Uterus (tissue), 4 donors: ENCODE results near the gene TRIP13. TPM values are rescaled to one million over a fixed set of nuclear protein-coding genes. Genes with fewer than 3 reads are reported as not detected.

ENCODE experiments used
- DNase-seq, 2 donors: peaks; one replicate each; pipeline ENCODE4 v3.0.0-alpha.2; 2019 to 2020
- H3K27ac ChIP-seq, 2 donors: fragments of 200-600 bp; sonication (generic); 1 replicate in 1 of 2; 2 replicates in 1 of 2; pipeline ENCODE4 v1.5.1; 2016 to 2018
- H3K27me3 ChIP-seq, 2 donors: fragments of 200-600 bp; sonication (generic); one replicate each; pipeline ENCODE4 v1.5.1; 2018 to 2019; ENCODE audit warnings: control low read depth in 1 of 2
- H3K36me3 ChIP-seq, 2 donors: fragments of 200-600 bp; sonication (generic); one replicate each; pipeline ENCODE4 v1.5.1; 2019; ENCODE audit warnings: control low read depth in 1 of 2
- H3K4me1 ChIP-seq, 2 donors: fragments of 200-600 bp; sonication (generic); one replicate each; pipeline ENCODE4 v1.5.1; 2018 to 2019; ENCODE audit warnings: control low read depth in 1 of 2
- H3K4me3 ChIP-seq, 2 donors: fragments of 200-600 bp; sonication (generic); 1 replicate in 1 of 2; 2 replicates in 1 of 2; pipeline ENCODE4 v1.5.1; 2018 to 2019; ENCODE audit warnings: mild to moderate bottlenecking in 1 of 2
- H3K9me3 ChIP-seq, 2 donors: fragments of 200-600 bp; sonication (generic); one replicate each; pipeline ENCODE4 v1.5.1; 2019; ENCODE audit warnings: control low read depth in 1 of 2
- POLR2A ChIP-seq, 2 donors: fragments of 450-650 bp; IDR thresholded peaks; one replicate each; pipeline ENCODE4 v1.6.1; 2016; ENCODE audit warnings: antibody characterized with exemption in 2 of 2, mild to moderate bottlenecking in 1 of 2, moderate library complexity in 1 of 2
- intact Hi-C: fragments of 100-400 bp; cut with DNase I; formaldehyde crosslinking; loops from one replicate; pipeline ENCODE4 v1.15.1; 2023; ENCODE audit warnings: low total_unique reads
- total RNA-seq, 4 donors: library from RNA; depleted of rRNA in 3 of 4; stranded (reverse); fragments of >200 nt in 3 of 4; gene quantifications; one replicate each; pipeline versions ENCODE4 v1.1.0 to v1.2.4, GENCODE V29; 2014 to 2023
- TF ChIP-seq, protein P1 (sequence below), 4 experiments: fragments of 200-600 bp in 2 of 4; fragments of 450-650 bp in 2 of 4; sonication (generic) in 2 of 4; IDR thresholded peaks; one replicate each; pipeline ENCODE4 v1.5.1; 2016 to 2019; ENCODE audit warnings: antibody characterized with exemption in 4 of 4, mild to moderate bottlenecking in 2 of 4, moderate library complexity in 1 of 4
- donor health status: DM: yes; HTN: yes; CAD: no.

TRIP13 gene
- total RNA-seq, 4 donors from 2014 or later = 1.2 to 10.5 (median 1.3) TPM; not detected in 1

- DNase-seq = no peak
- Histone ChIP-seq H3K36me3 (no peaks in the 10 kb centered on the region), H3K4me3 (no peak overlapping the region), H3K4me1 (no peaks in the 10 kb centered on the region), H3K27ac (no peak overlapping the region), H3K9me3 (no peaks in the 10 kb centered on the region), H3K27me3 (peaks cover 0 to 3% of the 10 kb centered on the region in 2 donors)
- TF ChIP-seq, protein P1, sequence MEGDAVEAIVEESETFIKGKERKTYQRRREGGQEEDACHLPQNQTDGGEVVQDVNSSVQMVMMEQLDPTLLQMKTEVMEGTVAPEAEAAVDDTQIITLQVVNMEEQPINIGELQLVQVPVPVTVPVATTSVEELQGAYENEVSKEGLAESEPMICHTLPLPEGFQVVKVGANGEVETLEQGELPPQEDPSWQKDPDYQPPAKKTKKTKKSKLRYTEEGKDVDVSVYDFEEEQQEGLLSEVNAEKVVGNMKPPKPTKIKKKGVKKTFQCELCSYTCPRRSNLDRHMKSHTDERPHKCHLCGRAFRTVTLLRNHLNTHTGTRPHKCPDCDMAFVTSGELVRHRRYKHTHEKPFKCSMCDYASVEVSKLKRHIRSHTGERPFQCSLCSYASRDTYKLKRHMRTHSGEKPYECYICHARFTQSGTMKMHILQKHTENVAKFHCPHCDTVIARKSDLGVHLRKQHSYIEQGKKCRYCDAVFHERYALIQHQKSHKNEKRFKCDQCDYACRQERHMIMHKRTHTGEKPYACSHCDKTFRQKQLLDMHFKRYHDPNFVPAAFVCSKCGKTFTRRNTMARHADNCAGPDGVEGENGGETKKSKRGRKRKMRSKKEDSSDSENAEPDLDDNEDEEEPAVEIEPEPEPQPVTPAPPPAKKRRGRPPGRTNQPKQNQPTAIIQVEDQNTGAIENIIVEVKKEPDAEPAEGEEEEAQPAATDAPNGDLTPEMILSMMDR (IDR thresholded peaks at IDR 0.05) = no peak
- TF ChIP-seq POLR2A (IDR thresholded peaks at IDR 0.05) = no peak
- intact Hi-C loops = no loop called here
Observed at GRCh38 chr5:949815-950560, 57.3 kb downstream of the TRIP13 start.

- TF ChIP-seq, protein P1 (IDR thresholded peaks at IDR 0.05) = no peak
- TF ChIP-seq POLR2A (IDR thresholded peaks at IDR 0.05) = no peak
- Histone ChIP-seq H3K27ac (no peak overlapping the region), H3K4me1 (peaks cover 0 to 4% of the 10 kb centered on the region in 2 donors), H3K4me3 (no peak overlapping the region), H3K36me3 (no peaks in the 10 kb centered on the region), H3K27me3 (peaks cover 0 to 3% of the 10 kb centered on the region in 2 donors), H3K9me3 (no peaks in the 10 kb centered on the region)
- intact Hi-C loops = no loop called here
- no peak for DNase-seq
Observed at GRCh38 chr5:951940-952596, 59.4 kb downstream of the TRIP13 start.

DNA sequence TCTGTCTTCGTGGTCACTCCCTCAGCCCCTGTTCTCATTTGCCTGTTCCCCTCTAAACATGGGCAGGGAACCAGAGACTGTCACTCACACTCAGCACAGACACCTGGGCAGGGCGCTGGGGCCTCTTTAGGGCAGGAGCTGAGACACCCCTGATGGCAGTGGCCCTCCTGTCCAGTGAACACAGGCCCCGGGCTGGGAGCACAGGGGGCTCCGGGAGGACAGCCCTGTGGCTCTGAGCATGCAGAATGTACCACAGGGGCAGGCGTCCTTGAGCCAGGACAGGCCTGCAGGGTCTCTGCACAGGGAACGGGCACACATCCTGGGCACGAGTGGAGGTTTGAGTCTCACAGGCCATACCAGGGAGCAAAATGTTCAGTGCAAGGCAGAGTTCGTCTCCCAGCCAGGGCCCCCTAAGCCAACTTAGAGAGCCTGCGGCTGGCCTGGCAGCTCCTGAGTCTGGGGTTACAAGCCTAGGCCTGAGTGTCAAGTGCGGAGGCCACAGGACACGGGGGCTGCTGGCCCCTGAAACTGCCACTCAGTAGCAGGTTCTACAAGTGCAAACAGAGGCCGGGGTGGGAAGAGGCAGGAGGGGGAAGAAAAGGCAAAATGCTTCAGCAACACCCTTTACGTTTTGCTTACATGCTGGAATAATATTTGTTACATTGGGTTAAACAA lies 60.0 kb downstream of the TRIP13 start:
- no peaks in the 10 kb centered on the region for H3K9me3 ChIP-seq
- H3K4me3 ChIP-seq = no peak overlapping the region
- H3K27ac ChIP-seq = no peak overlapping the region
- intact Hi-C loops = no loop called here
- TF ChIP-seq, protein P1 (IDR thresholded peaks at IDR 0.05) = no peak
- no peak for TF ChIP-seq POLR2A (IDR thresholded peaks at IDR 0.05)
- DNase-seq = no peak
- peaks cover 0 to 4% of the 10 kb centered on the region in 2 donors for H3K4me1 ChIP-seq
- peaks cover 0 to 3% of the 10 kb centered on the region in 2 donors for H3K27me3 ChIP-seq
- H3K36me3 ChIP-seq = no peaks in the 10 kb centered on the region

- Histone ChIP-seq H3K4me3 (no peak overlapping the region), H3K27me3 (peaks cover 0 to 3% of the 10 kb centered on the region in 2 donors), H3K27ac (no peak overlapping the region), H3K36me3 (no peaks in the 10 kb centered on the region), H3K9me3 (no peaks in the 10 kb centered on the region), H3K4me1 (peaks cover 0 to 7% of the 10 kb centered on the region in 2 donors)
- no peak for DNase-seq
- TF ChIP-seq, protein P1 (IDR thresholded peaks at IDR 0.05) = no peak
- TF ChIP-seq POLR2A (IDR thresholded peaks at IDR 0.05) = no peak
- intact Hi-C loops = no loop called here
Observed at GRCh38 chr5:953535-954449, 61.1 kb downstream of the TRIP13 start.
